HG02884 (cell line): ENCODE results near the gene PCLO.
"Not testable (repeated sequence)": the region's sequence is repeated elsewhere in the genome, so short reads cannot be mapped to it uniquely, and the experiment has no call there.

Experiments used
- ATAC-seq: cut with Tn5 transposase; IDR thresholded peaks from one replicate; pipeline ENCODE4 v1.9.1; 2021; ENCODE audit warnings: mild to moderate bottlenecking, moderate library complexity; ENCODE audit not compliant: unreplicated experiment

The PCLO gene

DNA sequence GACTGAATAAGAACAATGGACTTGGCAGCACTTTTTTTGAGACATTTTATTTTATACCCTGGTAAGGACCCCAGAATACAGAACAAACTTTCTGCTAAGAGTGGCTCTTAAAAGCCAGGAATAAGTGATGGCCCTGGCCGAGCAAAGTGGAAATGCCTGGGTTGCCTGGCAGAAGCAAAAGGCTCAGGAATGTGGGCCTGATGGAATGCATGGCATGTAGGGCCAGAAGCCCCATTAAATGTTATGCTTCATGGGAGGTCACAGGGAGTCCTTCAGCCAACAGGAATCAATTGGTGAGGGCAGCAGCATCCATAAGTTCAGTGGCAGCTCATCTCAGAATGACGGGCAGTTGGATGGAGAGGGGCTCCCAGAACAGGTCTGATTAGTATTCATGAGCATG lies 417.6 kb downstream of the PCLO start:
- ATAC-seq, result no peak

DNA sequence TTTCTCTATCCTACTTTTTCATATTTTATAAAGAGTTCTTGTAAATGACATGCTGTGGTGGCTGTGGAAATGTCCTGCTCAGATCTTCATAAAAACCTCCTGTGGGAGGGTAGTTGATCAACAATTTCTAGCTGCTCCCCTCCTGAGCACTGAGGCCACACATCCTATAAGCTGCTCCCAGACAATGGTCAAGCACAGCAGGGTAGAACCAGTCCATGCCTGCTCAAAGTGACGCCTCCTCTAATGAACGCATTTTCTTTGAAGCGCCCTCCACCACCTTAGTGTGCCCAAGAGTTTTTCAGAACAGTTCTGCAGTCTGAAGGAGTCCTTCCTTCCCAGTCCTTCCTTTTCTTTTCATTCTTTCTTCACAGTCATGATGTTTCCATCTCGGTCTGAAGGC lies 420.5 kb downstream of the PCLO start:
- no peak for ATAC-seq

DNA sequence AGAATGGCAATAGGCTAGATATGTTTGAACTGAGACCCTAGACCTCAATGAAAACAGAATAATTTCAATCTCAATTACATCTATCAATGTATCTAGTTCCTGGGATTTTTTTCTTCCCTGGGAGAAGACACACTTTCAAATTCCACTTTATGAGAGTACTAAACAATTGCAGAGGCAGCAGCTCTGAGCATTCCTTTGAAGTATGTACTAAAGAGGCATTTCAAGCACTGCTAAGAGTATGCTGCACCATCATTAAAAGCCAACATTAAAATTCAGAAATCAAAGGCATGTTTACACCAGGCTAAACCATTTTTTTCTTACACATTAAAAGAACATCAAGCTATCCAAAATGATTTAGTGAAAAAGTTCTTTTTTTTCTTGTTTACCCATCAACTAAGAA lies 421.2 kb downstream of the PCLO start:
- ATAC-seq, result no peak

DNA sequence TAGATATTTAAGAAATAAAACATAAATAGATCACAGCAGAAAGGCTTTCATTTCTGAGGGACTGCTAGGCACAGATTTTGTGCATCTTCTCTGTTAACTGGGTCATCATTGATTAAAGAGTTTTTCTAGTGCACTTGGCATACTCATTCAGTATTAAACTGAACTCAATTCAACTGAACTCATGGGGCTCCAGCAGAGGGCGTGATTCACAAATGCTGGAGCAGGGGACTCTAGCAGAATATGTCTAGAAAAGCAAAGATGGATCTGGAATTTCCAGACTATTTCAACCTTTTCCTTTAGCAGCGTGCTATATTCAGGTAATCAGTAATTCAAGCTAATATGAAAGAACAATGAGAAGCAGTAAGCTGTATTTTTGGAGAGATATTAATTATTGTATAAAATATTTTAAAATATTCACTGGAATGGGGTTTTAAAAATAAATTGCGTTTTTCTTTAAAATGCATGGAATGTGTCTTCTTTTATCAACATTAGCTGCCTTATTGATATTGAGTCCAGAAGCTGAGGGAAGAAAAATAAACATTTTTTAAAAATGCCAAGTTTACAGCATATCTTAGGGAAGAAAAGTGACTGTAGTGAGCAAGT lies 422.3 kb downstream of the PCLO start:
- ATAC-seq, result no peak

DNA sequence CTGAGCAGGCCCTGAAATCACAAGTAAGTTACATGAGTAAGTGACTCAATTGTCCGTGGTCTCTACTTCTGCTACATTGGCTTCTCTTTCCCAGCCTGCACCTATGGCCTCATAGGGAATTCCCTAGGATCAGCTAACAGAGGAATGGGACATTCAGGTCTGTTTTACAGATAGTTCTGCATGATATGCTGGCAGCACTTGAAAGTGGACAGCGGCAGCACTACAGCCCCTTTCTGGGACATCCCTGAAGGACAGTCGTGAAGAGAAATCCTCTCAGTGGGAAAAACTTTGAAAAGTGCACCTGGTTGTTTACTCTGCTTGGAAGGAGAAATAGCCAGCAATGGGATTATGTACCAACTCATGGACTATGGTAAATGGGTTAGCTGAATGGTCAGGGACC lies 426.1 kb downstream of the PCLO start:
- no peak for ATAC-seq

DNA sequence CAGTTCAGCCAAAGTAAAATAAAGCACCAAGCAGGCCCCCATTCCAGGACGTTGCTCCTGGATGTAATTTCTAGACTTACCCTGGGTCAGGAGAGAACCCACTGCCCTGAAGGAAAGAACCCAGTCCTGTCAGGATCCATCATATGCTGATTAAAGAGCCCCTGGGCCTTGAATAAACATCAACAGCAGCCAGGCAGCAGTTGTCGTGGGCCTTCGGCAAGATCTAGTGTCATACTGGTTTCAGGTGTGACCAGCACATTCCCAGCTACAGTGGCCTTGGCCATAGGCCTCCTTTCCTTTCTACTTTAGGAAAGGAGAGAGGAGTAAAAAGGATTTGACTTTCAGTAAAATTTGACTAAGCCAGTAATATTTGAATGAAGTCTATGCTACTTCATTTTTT lies 430.0 kb downstream of the PCLO start:
- ATAC-seq, result no peak

DNA sequence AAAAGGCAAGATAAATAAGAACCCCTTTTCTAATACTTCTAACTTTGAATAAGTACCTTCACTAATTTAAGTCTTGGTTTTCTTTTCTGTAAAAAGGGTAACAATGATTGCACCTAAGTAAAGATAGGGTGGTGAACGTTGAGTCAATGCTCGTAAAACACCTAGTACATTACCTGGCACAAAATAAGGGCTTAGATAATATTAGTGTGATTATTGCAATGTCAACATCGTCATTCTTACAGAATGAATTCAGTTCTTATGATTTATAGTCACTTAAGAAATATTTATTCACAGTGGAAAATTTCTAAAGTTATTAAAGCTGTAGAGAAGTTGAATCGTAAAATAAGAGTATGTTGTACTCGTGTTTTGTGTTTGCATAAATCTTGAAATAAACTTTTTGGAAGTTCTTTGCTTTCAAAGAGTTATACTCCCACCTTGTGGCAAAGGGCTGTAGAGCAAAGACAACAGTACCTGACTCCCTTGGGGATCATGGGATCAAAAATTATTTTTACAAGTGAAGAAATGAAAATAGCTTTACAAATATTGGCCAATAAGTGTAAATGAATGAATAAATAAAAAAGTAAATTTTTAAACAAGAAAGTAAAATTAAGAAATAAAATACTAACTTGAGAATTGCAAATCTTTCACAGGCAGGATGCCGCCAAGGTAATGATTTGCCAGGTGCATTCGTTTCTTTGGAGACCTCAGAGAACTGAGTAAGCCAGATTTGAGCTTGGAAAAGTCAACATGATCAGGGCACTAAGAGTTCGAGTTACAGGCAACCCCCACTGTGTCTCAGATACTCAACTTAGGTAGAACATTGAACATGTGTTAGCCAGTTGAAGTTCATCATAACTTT lies 433.3 kb downstream of the PCLO start:
- no peak for ATAC-seq

DNA sequence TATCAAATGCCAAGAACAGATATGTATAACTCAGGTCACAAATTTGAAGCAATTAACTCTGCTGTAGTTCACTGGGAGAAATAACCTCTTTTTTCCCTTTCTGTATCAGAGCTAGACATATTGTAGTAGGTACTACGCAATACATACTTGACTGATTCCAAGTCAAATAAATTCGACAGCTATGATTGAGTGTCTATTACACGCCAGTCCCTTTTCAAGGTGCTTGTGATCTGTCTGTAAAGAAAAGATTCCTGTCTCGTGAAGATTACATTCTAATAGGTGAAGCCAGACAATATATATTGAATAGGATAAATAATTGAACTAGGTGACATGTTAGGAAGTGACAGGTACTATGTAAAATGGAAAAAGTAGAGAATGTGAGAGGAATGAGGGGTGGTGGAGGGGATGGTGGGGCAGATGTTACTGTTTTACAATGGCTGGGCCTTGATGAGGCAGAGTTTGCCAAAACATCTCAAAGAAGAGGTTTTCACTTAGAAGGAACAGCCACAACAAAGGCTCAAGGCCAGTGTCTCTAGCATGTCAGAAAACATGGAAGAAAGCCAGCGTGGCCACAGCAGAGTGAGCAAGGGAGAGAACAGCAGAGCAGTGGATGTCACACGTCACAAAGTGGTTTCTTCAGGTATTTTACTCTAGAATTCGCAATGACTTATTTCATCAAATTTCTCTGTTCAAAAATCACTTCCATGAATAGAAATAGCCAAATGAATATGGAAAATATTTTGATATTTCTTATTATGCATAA lies 436.5 kb downstream of the PCLO start:
- ATAC-seq, result no peak

DNA sequence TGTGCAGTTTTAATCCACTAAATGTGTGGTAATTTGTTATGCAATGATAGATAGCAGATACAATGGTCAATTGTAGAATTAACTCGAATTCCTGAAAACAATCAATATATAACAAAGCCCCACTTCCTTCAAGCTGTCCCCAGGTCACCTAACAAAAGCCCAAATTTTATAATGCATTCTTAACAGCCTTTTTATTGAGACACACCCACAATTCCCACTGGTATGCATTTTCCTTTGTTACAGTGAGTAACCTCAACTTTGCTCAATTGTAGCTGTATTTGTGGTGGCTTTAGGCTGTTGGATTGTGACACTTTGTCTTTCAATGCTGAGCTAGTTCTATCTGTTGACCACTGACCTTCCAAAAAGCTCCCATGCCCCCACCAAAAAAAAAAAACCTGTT lies 439.3 kb downstream of the PCLO start:
- no peak for ATAC-seq

DNA sequence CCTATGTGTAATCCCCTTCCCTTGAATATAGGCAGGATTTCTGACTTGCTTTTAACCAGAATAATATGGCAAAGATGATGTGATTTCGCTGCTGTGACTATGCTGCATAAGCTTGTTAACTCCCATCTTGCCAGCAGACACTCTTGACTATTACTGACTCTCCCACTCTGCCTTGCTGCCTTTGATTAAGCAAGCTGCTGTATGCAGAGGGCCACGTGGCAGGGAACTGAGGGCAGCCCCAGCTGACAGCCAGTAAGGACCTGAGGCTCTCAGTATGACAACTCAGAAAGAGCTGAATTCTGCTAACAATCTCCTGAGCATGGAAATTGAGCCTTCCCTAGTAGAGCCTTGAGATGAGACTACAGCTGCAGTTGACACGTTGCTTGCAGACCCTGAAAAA lies 439.7 kb downstream of the PCLO start:
- ATAC-seq, result no peak

DNA sequence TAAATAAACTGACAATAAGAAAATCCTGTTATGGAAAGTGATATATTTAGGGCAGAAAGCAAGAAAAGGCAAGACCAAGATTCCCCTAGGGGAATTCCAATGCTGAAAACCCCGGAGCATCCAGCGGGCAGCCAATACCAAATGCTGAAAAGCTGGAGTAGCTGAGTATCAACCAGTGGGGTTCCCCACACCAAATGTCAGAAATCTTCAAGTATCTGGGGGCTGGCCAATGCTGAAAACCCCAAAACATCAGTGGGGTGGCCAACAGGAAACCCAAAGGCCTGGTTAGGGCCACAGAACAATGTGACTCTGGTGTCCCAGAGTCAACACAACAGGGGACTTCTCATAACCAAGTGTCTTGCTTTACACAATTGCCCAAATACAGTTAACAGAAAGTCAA lies 447.3 kb downstream of the PCLO start:
- ATAC-seq, result peak; percentile 42

DNA sequence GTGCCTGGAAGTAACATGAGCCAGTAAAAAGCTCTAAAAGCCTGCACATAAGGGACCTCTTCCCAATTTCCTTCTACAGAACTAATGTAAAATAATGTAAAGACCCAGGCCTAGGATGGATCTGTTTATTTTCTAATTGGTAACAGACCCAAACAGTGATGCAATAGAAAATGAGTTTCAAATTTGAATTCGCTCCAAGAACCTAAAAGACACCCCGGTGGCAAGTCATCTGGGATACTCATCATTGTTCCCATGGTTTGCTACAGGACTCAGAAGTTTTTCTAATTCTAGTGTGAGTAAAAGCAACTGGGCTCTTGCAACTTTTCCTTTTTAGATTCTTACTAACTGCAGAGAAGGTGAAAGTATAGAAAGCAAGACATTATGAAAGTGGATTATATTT lies 447.8 kb downstream of the PCLO start:
- ATAC-seq, result no peak

DNA sequence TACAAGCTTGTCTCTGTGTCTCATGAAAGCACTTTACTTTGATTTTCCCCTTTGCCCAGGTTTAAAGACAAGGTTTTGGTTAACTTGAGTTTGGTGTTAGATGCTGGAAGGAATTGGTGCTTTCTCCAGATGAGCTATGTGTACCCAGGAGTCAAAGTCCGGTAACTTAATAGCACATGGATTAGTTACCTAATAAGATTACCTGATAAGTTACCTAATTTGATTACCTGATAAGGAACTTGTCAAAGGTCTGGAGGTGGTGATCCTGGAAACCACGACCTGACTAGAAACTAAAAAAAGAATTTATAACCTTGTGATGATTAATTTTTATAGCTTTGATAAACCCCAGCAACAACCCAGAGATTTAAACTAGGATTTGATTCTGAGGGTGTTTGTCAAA lies 449.2 kb downstream of the PCLO start:
- no peak for ATAC-seq

DNA sequence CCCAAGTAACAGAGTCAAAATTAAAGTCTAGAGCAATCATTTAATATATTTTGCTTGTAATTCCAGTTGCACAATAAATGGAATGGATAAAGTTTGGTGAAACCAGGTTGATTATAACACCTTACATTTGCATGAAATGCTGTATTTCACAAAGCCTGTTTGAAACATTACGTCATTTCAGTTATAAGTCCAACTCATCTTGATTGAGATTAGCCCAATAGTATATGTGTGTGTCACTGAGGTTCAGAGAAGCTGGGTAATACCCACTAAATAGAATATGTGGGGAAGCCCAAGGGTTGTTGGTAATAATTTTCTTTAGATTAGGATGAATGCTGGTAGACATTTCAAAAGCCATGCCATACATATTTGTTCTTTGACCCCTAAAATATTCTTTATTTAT lies 456.3 kb downstream of the PCLO start:
- ATAC-seq, result not testable (repeated sequence)

DNA sequence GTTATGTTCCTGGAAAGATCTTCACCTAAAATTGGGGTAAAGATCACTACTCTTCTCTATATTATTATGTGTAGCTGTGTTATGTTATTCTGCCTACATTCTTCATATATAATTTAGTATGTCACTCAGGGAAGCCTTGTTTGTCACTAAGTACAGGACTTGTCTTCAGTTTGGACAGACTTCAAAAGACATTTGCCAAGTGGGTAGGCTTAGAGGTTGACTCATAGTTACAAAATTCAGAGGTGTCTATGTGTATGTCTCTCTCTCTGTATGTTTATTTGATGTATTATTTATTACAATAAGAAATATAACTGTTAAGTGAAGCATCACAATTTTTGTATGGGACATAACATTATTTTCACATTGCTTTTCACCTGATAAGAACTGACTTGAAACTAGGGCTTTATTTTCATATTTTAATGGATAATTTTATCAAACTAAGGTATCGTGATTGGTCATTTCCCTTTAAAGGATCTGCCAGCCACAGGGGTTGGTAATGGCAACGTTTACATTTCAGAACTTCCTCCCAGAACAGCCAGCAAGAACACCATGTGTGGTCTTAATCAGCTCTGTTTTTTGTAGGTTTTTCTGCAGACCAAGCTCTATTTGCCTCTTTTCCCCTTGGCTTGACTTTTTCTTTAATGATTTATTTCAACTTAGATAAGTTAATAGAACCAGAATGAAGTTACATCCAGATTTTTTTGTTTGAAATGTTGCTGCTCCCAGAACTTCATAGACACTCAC lies 457.0 kb downstream of the PCLO start:
- ATAC-seq, result no peak

DNA sequence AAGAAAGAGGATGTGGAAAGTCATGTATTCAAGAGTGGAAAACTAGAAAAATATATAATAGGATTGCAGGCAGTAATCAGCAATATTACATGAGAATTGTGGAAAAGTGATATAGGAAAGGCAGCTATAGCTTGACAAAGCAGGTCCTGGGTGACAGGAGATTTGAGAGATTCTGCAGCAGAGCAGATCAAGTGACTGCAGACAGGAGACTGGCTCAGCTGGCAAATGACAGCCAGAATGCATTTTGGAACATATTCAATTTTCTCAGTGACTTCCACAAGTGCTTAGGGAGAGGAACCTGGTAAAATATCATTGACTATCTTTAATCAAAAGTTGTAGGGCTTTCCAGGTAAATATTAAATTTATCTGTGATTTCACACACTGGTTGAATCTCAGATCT lies 458.6 kb downstream of the PCLO start:
- no peak for ATAC-seq
